HEK293 (cell line): ENCODE results near the gene SIGLEC15.

Source experiments
- CTCF ChIA-PET: fragments of 350-600 bp; formaldehyde crosslinking; extraction: SDS; loops from one replicate; lab custom pipeline; 2021; ENCODE audit warnings: antibody characterized with exemption; lab: Yijun Ruan, JAX
- POLR2A ChIA-PET: fragments of 300-600 bp; formaldehyde crosslinking; extraction: SDS; loops from one replicate; lab custom pipeline; 2020; ENCODE audit warnings: antibody characterized with exemption, inconsistent platforms; lab: Yijun Ruan, JAX
- H3K27ac ChIP-seq: fragments of 200-500 bp; sonication (Bioruptor generic); 2 replicates; pipeline ENCODE4 v1.5.1; 2014; ENCODE audit warnings: low read depth, low read length, control low read depth, inconsistent platforms; ENCODE audit errors: extremely low read depth
- H3K36me3 ChIP-seq, 2 experiments: fragments of 200-500 bp in 1 of 2; sonication (Bioruptor generic) in 1 of 2; 1 replicate in 1 of 2; 2 replicates in 1 of 2; pipeline ENCODE4 v1.5.1; 2014 to 2017; ENCODE audit warnings: inconsistent platforms in 2 of 2, low read length in 2 of 2; ENCODE audit not compliant: control insufficient read depth in 2 of 2, insufficient read depth in 1 of 2
- H3K4me1 ChIP-seq: fragments of 200-500 bp; sonication (Bioruptor generic); 2 replicates; pipeline ENCODE4 v1.5.1; 2014; ENCODE audit warnings: mild to moderate bottlenecking, low read length, inconsistent platforms; ENCODE audit not compliant: control insufficient read depth, insufficient read depth
- H3K4me3 ChIP-seq: 2 replicates; pipeline ENCODE4 v1.5.1; 2011; ENCODE audit warnings: low read depth, mild to moderate bottlenecking, control low read depth, low read length, moderate library complexity
- H3K9me3 ChIP-seq: fragments of 200-500 bp; sonication (Bioruptor generic); 2 replicates; pipeline ENCODE4 v1.5.1; 2014; ENCODE audit warnings: low read depth, low read length, inconsistent platforms; ENCODE audit not compliant: control insufficient read depth, insufficient read depth
- GLI2 ChIP-seq: fragments of 450-650 bp; formaldehyde crosslinking; IDR thresholded peaks from 2 replicates; pipeline ENCODE4; 2017; ENCODE audit warnings: missing biosample characterization, missing genetic modification characterization, low read depth, borderline replicate concordance
- INSM2 ChIP-seq: fragments of 450-650 bp; formaldehyde crosslinking; IDR thresholded peaks from 2 replicates; pipeline ENCODE4 v1.5.1; 2016; ENCODE audit warnings: missing biosample characterization, missing genetic modification characterization
- KLF10 ChIP-seq: fragments of 450-650 bp; IDR thresholded peaks from 2 replicates; pipeline ENCODE4 v1.5.1; 2018; ENCODE audit warnings: missing biosample characterization, mild to moderate bottlenecking, missing genetic modification characterization
- TSHZ1 ChIP-seq: fragments of 450-650 bp; formaldehyde crosslinking; IDR thresholded peaks from 2 replicates; pipeline ENCODE4 v1.5.1; 2016; ENCODE audit warnings: missing biosample characterization, missing genetic modification characterization, borderline replicate concordance
- ZBTB48 ChIP-seq: fragments of 450-650 bp; formaldehyde crosslinking; IDR thresholded peaks from 2 replicates; pipeline ENCODE4 v1.5.1; 2016; ENCODE audit warnings: missing biosample characterization, missing genetic modification characterization
- ZIC2 ChIP-seq: fragments of 450-650 bp; formaldehyde crosslinking; IDR thresholded peaks from 2 replicates; pipeline ENCODE4 v1.5.1; 2016; ENCODE audit warnings: missing biosample characterization, missing genetic modification characterization
- ZNF10 ChIP-seq: fragments of 450-650 bp; formaldehyde crosslinking; IDR thresholded peaks from 2 replicates; pipeline ENCODE4 v1.5.1; 2017; ENCODE audit warnings: missing biosample characterization, missing genetic modification characterization
- ZNF146 ChIP-seq: fragments of 450-650 bp; formaldehyde crosslinking; IDR thresholded peaks from 2 replicates; pipeline ENCODE4 v1.5.1; 2016; ENCODE audit warnings: missing biosample characterization, missing genetic modification characterization
- ZNF223 ChIP-seq: fragments of 450-650 bp; formaldehyde crosslinking; IDR thresholded peaks from 2 replicates; pipeline ENCODE4 v1.5.1; 2016; ENCODE audit warnings: missing biosample characterization, missing genetic modification characterization
- ZNF23 ChIP-seq: fragments of 450-650 bp; formaldehyde crosslinking; IDR thresholded peaks from 2 replicates; pipeline ENCODE4 v1.5.1; 2016; ENCODE audit warnings: missing biosample characterization, missing genetic modification characterization, borderline replicate concordance
- ZNF324 ChIP-seq: fragments of 450-650 bp; formaldehyde crosslinking; IDR thresholded peaks from 2 replicates; pipeline ENCODE4 v1.5.1; 2016; ENCODE audit warnings: missing biosample characterization, missing genetic modification characterization
- ZNF341 ChIP-seq: fragments of 450-650 bp; formaldehyde crosslinking; IDR thresholded peaks from 2 replicates; pipeline ENCODE4; 2016; ENCODE audit warnings: low read depth, missing biosample characterization, missing genetic modification characterization
- ZNF391 ChIP-seq: fragments of 450-650 bp; formaldehyde crosslinking; IDR thresholded peaks from 2 replicates; pipeline ENCODE4 v1.5.1; 2016; ENCODE audit warnings: low read depth, missing biosample characterization, missing genetic modification characterization, borderline replicate concordance
- ZNF518A ChIP-seq: fragments of 450-650 bp; formaldehyde crosslinking; conservative IDR thresholded peaks from 2 replicates; pipeline ENCODE4 v1.5.1; 2016; ENCODE audit warnings: low read depth, missing biosample characterization, missing genetic modification characterization
- ZNF621 ChIP-seq: fragments of 450-650 bp; formaldehyde crosslinking; IDR thresholded peaks from 2 replicates; pipeline ENCODE4 v1.5.1; 2017; ENCODE audit warnings: missing biosample characterization, missing genetic modification characterization
- ZNF768 ChIP-seq: fragments of 450-650 bp; formaldehyde crosslinking; IDR thresholded peaks from 2 replicates; pipeline ENCODE4 v1.5.1; 2018; ENCODE audit warnings: missing biosample characterization, mild to moderate bottlenecking, missing genetic modification characterization

SIGLEC15 gene

GRCh38 chr18:45843019-45843418, 17.5 kb downstream of the SIGLEC15 start (continued):
- TF ChIP-seq ZNF10 (tag by site-specific recombination) (no peak), ZNF621 (tag by site-specific recombination) (no peak), ZNF518A (no peak)
- TF ChIP-seq, all 188 proteins: peak for 0

GRCh38 chr18:45844938-45845337, 19.5 kb downstream of the SIGLEC15 start:
- no peaks in the 10 kb centered on the region for H3K4me1 ChIP-seq
- H3K4me3 ChIP-seq, result no peak overlapping the region
- no peak overlapping the region for H3K27ac ChIP-seq
- POLR2A ChIA-PET, result no interaction called here
- CTCF ChIA-PET, result interaction anchor here (0.7 kb wide), 1 partner anchor 224 kb away, joined by 3 read pairs; no protein-coding TSS in a partner anchor
- no peaks in the 10 kb centered on the region for H3K9me3 ChIP-seq
- peaks cover 3 to 6% of the 10 kb centered on the region in 2 experiments; a peak in 2 of 3 replicates for H3K36me3 ChIP-seq
- TF ChIP-seq TSHZ1 (tag by site-specific recombination) (no peak), ZNF23 (no peak), ZNF391 (tag by site-specific recombination) (no peak), ZNF324 (tag by site-specific recombination) (no peak)

GRCh38 chr18:45845410-45845809, 19.9 kb downstream of the SIGLEC15 start:
- TF ChIP-seq ZNF146 (tag by site-specific recombination), result no peak
- TF ChIP-seq ZNF391 (tag by site-specific recombination), result no peak
- no peak for TF ChIP-seq INSM2
- TF ChIP-seq KLF10 (tag by site-specific recombination), result no peak
- no peak for TF ChIP-seq ZIC2 (tag by site-specific recombination)
- no peak for TF ChIP-seq ZBTB48 (tag by site-specific recombination)
- TF ChIP-seq GLI2 (tag by site-specific recombination), result no peak
- TF ChIP-seq ZNF341 (tag by site-specific recombination), result no peak
- no peak for TF ChIP-seq ZNF223 (tag by site-specific recombination)
- no peak for TF ChIP-seq ZNF768
- H3K4me1 ChIP-seq, result no peaks in the 10 kb centered on the region
- ChIA-PET POLR2A (no interaction called here), CTCF (no interaction called here)
- no peak overlapping the region for H3K4me3 ChIP-seq
- no peak overlapping the region for H3K27ac ChIP-seq
- peaks cover 3 to 7% of the 10 kb centered on the region in 2 experiments; a peak in 2 of 3 replicates for H3K36me3 ChIP-seq
- H3K9me3 ChIP-seq, result no peaks in the 10 kb centered on the region
